ENCODE results near the gene MYH1.
"Not testable (repeated sequence)": the region's sequence is repeated elsewhere in the genome, so short reads cannot be mapped to it uniquely, and the experiment has no call there.

The MYH1 gene

DNA sequence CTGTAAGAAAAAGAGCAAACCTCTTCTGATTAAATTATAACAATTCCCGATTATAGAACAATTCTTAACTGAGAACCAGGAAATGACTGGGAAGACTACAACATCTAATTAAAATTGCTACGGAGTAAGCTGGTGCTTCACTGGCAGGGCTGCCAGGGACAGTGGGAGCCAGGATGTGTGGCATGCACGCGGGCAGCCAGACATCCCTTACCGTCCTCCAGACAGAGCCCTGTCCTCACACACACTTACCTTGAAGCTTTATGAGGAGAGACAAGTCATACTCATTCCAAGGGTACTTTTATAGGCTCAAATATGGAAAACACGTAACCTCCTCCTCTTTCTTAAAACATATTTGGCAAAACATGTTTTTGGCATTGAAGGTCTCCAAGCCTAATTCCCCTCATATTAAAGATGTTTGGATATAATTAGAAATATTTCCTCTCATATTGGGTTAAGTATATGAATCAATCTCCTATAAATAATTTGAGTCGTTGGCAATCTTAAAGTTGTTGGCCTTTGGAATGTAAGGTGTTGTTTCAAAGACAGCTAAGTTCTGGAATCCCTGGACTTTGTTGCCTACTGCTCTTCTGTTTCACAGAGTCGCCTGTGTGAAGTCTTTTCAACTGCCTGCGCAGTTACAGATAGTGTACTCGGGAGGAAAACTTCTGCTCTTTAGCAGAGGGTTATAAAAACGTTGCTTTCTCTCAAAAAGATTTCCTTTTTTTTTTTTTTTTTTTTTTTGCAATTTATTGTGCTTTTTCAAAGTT, at the start of gene MYH1:
MYH1 (minus strand) TSS at position 272 of the 767 bp plus-strand sequence. CDS start 1,900 bp downstream, outside the sequence.
- FAIRE-seq = no peak

- FAIRE-seq = no peak
Measured at GRCh38 chr17:10563991-10564660, 45.8 kb upstream of the MYH1 start.

DNA sequence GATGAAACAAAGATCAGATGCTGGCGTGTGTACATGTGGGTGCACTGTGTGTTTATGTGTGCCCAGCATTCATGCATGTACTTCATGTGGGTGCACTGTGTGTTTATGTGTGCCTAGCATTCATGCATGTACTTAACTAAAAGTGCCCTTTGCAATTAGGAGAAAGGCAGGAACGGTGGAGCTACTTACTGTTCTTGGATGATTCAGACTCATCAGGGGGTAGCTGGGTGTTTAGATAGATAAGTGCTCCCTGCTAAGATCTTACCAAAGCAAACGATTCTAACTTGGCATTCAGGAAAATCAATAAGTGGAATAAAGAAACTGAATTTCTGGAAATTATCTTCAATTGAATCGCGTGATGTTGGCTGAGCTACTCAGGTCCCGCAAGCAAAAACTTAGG, 39.7 kb upstream of the MYH1 start:
- FAIRE-seq = no peak

GRCh38 chr17:10557422-10557821, 39.1 kb upstream of the MYH1 start:
- no peak for FAIRE-seq

GRCh38 chr17:10556301-10557005, 38.1 kb upstream of the MYH1 start:
- no peak for FAIRE-seq

DNA sequence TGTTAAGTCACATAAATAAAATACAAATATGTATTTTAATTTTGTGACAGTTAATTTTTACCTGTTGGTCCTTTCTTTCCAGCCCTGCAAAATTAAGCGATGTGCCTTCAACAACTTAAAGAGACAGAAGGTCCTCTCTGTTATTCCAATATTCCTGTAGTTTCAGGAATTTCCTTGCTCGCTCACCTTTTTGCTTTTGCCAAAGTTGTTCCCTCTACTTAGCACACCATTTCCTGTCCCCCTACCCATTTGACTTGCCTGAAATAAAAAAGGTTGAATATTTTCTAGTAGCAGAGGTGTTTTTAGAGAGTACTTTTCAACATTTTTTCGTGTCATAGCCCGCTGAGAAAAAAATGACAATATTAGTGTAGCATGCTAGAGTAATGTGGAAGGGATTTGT, 31.7 kb upstream of the MYH1 start:
- FAIRE-seq = no peak

- no peak for FAIRE-seq
Measured at GRCh38 chr17:10549096-10549842, 30.9 kb upstream of the MYH1 start, which contains the start of gene MYH2. Gene MYH2 (minus strand): TSS chr17:10549658. CDS start chr17:10547920, 1,738 bp downstream.

DNA sequence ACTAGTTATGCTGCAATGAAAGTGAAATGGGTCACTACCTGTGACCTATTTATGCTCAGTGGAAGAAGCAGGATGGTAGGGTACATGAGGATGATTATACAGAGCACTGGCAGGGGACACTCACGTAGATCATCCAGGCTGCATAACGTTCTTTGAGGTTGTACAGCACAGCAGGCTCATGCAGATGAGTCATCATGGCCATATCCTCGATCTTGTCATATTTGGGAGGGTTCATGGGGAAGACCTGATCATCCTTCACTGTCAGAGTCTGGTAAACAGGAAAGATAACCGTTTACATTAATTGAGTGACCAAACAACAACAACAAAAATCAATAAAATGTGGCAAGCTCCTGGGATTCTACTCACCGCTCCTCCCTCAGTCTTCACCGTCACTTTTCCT, 29.0 kb upstream of the MYH1 start:
- no peak for FAIRE-seq

DNA sequence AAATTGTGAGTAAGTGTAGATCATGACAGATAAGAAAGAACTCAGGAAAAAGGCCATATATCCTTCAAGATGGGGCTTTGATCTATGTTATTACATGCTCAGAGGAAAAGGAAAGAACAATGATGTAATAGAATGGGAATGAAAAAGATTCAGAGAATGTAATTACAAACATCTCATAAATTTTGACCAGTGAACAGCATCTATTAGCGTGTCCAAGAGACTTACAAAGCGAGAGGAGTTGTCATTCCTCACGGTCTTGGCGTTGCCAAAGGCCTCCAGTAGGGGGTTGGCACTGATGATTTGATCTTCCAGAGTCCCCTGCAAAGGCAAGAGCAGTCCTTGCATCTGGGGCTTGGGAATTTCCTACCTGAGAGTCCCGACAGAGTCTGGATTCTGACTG, 25.1 kb upstream of the MYH1 start:
- FAIRE-seq = not testable (repeated sequence)

- not testable (repeated sequence) for FAIRE-seq
Measured at GRCh38 chr17:10541179-10541578, 22.8 kb upstream of the MYH1 start.

DNA sequence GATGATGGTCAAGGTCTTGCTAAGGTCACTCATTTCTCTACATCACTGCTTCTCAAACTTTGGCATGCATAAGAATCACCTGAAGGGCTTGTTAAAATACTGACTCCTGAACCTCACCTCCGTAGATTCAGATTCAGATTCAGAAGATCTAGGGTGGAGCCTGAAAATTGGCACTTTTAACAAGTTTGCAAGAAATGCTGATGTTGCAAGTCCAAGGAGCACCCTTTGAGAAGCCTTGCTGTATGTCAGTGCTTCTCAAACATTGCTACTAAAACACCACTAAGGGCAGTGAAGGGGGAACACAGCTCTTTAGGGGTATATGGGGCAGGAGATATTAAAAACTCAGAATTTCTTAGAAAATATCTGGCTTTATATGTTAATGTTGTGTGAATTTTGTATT, 13.7 kb upstream of the MYH1 start:
- FAIRE-seq = no peak

DNA sequence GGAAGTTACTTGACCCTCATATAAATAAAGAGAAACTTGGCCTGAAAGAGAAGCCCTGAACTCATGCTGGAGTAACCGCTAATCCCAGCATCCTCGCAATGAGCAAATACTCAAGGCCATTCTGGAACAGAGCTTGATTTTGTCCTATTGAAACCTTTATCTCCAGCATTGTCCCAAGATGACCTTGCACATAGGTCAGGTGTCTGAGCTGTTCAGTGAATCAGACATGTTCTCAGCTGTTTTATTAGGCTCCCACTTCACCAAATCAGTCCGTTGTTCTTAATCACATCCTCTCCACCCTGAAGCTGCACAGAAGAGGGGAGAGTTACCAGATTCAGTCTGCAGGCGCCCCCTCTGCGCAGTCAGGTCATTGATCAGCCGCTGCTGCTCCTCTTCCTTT, 9.1 kb upstream of the MYH1 start:
- FAIRE-seq = no peak

GRCh38 chr17:10526517-10526916, 8.2 kb upstream of the MYH1 start:
- no peak for FAIRE-seq

GRCh38 chr17:10523064-10523463, 4.7 kb upstream of the MYH1 start:
- no peak for FAIRE-seq

DNA sequence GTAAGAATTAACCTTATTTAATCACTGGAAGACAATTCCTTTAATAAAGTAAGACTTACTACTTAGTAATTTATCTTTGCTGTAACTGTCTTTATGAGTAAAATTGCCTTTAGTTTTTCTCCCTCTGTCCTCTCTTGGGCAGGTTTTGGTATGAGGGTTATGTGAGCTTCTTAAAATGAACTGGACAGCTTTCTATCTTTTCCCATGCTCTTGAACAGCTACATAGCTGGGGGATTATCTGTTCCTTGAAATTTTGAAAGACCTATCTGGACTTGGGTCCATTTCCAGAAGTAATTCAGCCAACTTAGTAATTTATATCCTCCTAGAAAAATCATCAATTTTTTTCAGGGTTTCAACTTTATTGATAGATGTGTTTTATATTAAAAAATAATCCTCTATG, 3.6 kb upstream of the MYH1 start:
- FAIRE-seq = no peak

GRCh38 chr17:10516638-10517037, 1.7 kb downstream of the MYH1 start:
- FAIRE-seq = no peak

GRCh38 chr17:10516065-10516464, 2.3 kb downstream of the MYH1 start:
- no peak for FAIRE-seq

DNA sequence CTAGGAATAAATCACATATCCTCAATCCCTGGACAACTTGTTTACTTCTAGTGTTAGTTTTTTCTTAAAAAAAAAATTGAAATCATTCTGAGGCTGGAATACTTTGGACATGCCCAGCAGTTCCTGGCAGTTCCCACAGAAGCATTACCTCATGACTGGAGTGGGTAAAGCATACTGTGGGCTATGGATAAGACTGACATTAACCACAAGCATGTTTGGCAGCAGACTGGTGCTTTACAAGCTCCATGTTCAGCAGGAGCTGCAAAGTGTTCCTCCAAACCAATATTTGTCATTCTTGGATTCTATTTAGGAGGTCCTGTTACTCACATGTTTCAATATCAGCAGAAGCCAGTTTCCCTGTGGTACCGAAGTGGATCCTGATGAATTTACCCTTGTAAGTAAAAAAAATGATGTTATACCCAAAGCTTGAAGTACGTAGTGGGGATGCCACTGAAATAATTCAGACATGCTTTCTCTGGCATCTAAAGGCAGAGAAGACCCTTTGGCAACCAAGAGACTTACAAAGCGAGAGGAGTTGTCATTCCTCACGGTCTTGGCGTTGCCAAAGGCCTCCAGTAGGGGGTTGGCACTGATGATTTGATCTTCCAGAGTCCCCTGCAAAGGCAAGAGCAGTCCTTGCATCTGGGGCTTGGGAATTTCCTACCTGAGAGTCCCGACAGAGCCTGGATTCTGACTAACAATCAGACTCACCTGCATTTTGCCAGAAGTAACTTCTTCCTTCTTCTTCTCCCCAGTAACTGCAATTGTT, 4.9 kb downstream of the MYH1 start:
- FAIRE-seq = no peak

GRCh38 chr17:10512856-10513255, 5.5 kb downstream of the MYH1 start:
- no peak for FAIRE-seq

DNA sequence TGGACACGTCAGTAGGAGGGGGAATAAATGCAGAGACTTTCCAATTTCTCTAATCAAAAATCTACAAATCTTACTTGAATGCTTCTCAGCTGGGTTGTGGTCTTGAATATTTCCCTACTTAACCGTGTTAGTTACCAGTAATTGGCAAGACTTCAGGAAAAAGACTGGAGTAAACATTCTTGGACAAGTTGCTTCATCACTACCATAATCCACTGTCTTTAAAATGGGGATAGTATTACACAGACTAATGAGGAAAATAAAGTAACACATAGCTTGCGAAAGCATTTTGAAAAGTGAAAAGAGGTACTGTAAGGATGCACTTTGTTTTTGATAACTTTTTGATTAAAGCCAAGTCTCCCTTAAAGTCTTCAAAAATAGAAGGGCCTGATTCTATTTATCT, 18.4 kb downstream of the MYH1 start:
- no peak for FAIRE-seq

- FAIRE-seq = no peak
Measured at GRCh38 chr17:10492004-10492403, 26.3 kb downstream of the MYH1 start.

DNA sequence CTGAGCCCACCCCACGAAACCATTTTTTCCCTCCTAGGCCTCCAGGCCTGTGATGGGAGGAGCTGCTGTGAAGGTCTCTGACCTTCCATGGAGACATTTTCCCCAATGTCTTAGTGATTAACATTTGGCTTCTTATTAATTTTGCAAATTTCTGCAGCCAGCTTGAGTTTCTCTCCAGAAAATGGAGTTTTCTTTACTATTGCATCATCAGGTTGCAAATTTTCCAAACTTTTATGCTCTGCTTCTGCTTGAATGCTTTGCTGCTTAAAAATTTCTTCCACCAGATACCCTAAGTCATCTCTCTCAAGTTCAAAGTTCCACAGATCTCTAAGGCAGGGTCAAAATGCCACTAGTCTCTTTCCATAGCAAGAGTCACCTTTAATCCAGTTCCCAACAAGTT, 36.1 kb downstream of the MYH1 start:
- FAIRE-seq = no peak

Measured in TTC549 (cell line).